ENCODE measurements around the gene C1orf21.

The C1orf21 gene

DNA sequence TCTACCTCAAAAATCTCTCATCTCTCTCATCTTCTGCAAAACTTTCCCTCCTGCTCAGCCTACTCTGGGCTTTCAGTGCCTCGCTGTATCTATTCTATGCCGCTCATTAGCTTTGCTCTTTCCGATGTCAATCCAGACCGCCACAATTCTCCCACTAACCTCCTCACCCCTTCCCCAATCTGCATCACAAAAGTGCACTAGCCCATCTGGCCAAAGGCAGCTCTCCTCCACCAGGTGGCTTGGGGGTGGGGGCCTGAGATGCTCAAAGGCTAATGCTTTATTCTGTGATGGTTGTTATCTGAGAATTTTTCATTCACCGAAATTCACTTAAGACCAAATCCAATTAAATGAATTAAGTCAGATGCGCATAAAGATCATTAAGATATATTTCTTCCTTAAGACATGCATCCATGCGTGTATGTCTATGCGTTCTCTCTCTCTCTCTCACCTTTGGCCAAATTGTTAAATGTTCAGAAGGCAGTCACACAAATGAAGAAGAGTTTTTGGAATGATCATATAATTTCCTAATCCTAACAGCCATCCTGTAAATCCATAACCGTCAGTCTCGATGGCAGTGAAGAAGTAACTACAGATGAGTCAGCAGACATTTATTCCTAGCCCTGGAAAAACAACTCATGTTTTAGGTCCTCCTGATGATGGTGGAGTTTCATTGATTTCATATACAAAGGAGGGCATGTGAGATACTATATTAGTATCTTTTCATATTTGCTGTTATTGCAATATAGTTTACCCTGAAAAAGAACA lies 111.3 kb downstream of the C1orf21 start:
- DNase-seq (no peak), ATAC-seq (replicated peaks) (no peak)
- Mint-ChIP-seq H3K4me1 (ENCODE audit: low read depth in 2 of 2) (peaks cover 7 to 33% of the 10 kb centered on the region in 2 donors), H3K27ac (no peak overlapping the region), H3K4me3 (no peak overlapping the region), H3K27me3 (no peaks in the 10 kb centered on the region), H3K36me3 (ENCODE audit: insufficient read depth) (peaks cover 3% of the 10 kb centered on the region), H3K9me3 (no peaks in the 10 kb centered on the region)

DNA sequence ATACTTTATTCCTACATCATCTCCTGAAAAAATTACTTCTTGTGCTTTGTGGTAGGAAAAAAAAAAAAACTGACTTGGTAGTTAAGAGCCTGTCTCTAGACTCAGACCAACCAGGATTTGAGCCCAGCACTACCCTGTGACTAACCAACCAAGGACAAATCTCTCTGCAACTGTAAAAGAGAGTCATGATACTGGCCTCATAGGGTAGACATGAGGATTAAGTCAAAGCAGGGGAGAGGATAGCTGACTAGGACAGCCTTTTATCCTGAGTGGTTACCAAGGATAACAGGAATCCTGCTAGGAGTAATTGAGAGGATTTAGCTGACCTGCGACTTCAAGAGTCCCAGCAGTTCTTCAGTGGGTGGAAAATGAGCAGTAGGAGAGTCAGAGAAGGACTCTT lies 112.8 kb downstream of the C1orf21 start:
- Mint-ChIP-seq H3K27me3 (no peaks in the 10 kb centered on the region), H3K9me3 (no peaks in the 10 kb centered on the region), H3K36me3 (ENCODE audit: insufficient read depth) (peaks cover 3% of the 10 kb centered on the region), H3K4me1 (ENCODE audit: low read depth in 2 of 2) (peaks cover 1 to 23% of the 10 kb centered on the region in 2 donors), H3K27ac (no peak overlapping the region), H3K4me3 (no peak overlapping the region)
- DNase-seq (no peak), ATAC-seq (replicated peaks) (no peak)

DNA sequence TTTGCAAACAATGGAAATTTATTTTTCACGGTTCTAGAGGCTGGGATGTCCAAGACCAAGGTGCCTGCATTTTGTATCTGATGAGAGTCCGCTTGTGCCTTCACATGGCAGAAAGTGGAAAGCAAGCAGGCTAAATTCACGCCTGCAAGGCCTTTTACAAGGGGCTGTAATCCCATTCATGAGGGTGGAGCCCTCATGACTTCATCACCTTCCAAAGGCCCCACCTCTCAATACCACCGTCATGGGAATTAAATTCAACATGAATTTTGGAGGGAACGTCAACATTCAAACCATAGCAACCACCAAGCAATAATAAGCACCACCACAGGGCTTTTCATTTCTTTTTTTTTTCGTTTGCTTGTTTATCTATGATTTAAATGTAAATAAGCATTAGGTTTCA lies 115.3 kb downstream of the C1orf21 start:
- Mint-ChIP-seq H3K4me3 (no peak overlapping the region), H3K36me3 (ENCODE audit: insufficient read depth) (no peaks in the 10 kb centered on the region), H3K27me3 (no peaks in the 10 kb centered on the region), H3K27ac (no peak overlapping the region), H3K9me3 (no peaks in the 10 kb centered on the region), H3K4me1 (ENCODE audit: low read depth in 2 of 2) (peaks cover 1 to 21% of the 10 kb centered on the region in 2 donors)
- no peak for ATAC-seq (replicated peaks)
- DNase-seq: no peak

DNA sequence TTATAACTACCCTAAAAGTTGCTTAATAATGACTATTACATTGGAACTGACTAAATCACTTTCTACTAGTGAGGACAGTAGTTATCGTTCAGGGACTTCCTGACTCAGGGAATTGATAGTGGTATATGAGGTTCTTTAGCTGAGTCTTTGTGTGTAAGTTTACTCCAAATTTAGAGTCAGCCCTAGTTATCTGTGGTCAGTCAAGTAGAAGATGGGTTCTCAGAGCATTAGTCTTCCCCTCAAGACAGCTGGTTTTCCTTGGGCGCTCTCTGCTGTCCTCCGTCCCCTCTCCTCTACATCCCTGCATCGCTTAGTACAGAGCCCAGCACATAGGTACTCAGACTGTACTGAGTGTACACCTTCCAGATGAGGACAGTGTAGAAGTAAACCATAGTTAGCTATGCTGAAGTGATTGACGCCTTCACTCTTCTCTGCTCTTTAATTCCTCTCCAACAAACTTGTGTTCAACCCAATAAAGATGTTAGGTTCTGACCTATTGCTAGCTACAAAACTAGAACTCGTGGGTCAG lies 116.5 kb downstream of the C1orf21 start:
- H3K9me3 Mint-ChIP-seq: no peaks in the 10 kb centered on the region
- ATAC-seq (replicated peaks): no peak

DNA sequence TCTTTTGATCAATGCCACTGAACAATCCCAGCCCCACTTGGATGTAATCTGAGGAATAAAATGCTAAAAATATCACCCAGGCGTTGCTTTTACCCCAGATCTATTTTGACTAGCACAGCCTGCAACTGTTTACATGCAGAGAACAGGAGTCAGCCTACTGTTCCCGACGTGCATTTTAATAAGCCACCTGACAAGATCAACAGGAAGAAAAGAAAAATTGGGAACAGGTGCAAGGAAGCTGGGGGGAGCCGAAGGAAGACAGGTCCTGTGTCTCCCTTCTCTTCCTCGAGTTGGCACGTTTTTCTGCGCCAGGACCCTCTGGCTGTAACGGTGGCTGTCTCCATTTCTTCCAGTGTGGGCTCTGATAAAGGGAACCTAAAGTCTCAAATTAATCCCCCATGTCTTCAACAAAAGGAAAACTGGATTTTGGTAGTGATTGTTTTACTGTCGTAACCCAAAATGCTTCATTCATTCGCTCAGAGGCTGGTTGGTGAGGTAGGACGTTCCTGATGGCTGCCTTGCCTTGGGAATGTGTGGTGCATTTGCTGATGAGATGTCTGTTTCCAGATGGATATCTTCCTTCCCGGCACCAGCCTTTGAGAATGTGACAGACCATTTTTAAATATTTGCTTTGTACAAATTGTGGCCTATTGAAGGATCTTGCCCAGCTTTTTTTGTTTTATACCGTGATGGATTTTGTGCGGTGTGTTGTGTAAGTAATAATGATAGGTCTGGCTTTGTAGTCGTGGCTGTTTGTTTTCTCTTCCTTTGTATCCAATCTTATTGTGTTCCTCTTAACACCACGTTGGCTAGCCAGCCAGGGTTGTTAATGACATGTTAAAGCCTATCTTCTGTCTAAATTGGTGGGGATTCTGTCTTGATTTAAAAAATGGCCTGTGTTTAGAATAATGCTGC lies 117.5 kb downstream of the C1orf21 start:
- H3K27ac Mint-ChIP-seq: no peak overlapping the region
- H3K4me1 Mint-ChIP-seq (ENCODE audit: low read depth in 2 of 2): peaks cover 1 to 21% of the 10 kb centered on the region in 2 donors
- ATAC-seq (replicated peaks) (no peak), DNase-seq (no peak)
- H3K9me3 Mint-ChIP-seq: no peaks in the 10 kb centered on the region
- H3K27me3 Mint-ChIP-seq: no peaks in the 10 kb centered on the region
- no peak overlapping the region for H3K4me3 Mint-ChIP-seq
- H3K36me3 Mint-ChIP-seq (ENCODE audit: insufficient read depth): no peaks in the 10 kb centered on the region

More for the DNA sequence above, 116.5 kb downstream of the C1orf21 start:
- no peaks in the 10 kb centered on the region for H3K27me3 Mint-ChIP-seq
- H3K4me3 Mint-ChIP-seq: no peak overlapping the region
- DNase-seq: no peak
- H3K27ac Mint-ChIP-seq: no peak overlapping the region
- H3K36me3 Mint-ChIP-seq (ENCODE audit: insufficient read depth): no peaks in the 10 kb centered on the region
- H3K4me1 Mint-ChIP-seq (ENCODE audit: low read depth in 2 of 2): peaks cover 1 to 21% of the 10 kb centered on the region in 2 donors

DNA sequence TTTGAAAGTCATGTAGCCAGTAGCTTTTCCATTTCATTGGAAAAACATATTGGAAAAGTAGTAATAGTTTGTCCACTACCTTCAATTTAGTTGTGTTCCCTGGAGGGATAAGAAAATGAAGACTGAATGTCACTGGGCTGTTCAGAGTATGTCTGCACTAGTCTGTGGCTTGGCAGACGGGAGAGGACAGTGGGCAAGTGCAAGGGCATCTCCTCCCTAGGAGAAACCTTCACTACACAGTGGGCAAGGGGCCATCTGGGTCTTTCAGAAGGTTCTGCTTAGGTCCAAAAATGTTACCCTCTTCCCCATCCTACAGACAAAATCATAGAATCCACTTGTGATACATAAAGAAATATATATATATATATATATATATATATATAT lies 118.1 kb downstream of the C1orf21 start:
- Mint-ChIP-seq H3K36me3 (ENCODE audit: insufficient read depth) (no peaks in the 10 kb centered on the region), H3K4me3 (no peak overlapping the region), H3K9me3 (no peaks in the 10 kb centered on the region), H3K27me3 (no peaks in the 10 kb centered on the region), H3K27ac (no peak overlapping the region), H3K4me1 (ENCODE audit: low read depth in 2 of 2) (peaks cover 1 to 21% of the 10 kb centered on the region in 2 donors)
- ATAC-seq (replicated peaks): no peak
- DNase-seq: no peak

DNA sequence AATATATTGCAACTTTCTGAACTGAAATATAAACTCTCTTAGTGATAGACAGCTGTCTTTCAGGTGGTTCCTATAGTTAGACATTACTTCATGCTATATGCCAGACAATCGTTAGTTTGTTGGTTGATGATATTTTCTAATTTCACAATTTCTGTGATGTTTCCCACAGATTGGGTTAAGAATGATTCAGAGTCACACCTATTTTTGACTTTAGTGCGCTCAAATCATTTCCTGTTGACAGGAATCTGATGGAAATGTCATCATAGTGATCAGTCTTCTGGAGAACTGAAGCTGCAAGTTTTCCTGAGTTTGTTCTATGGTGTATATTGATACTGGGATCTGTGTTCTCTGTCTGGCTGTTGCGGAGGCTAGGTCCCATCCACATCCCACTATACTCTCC lies 119.7 kb downstream of the C1orf21 start:
- ATAC-seq (replicated peaks): no peak

DNA sequence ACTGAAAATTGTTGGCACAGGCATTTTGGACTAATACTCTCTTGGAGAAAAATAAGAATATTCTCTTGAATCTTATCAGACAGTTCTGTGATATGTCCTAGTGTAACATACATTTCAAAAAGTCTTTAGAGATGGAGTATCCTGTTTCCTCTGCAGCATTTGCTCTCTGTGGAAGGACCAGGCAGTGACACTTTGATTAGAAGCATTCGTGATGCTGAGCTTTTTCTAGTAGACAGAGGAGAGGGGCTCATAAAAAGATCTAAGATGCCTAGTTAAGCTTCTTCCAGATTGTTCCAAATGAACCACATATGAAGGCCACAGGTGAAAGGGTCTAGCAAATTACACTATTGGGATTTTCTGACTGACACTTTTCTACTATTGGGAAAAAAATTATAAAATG lies 120.3 kb downstream of the C1orf21 start:
- ATAC-seq (replicated peaks): no peak
- no peaks in the 10 kb centered on the region for H3K9me3 Mint-ChIP-seq
- H3K4me1 Mint-ChIP-seq (ENCODE audit: low read depth in 2 of 2): peaks cover 0 to 5% of the 10 kb centered on the region in 2 donors
- no peak for DNase-seq
- H3K36me3 Mint-ChIP-seq (ENCODE audit: insufficient read depth): no peaks in the 10 kb centered on the region
- no peaks in the 10 kb centered on the region for H3K27me3 Mint-ChIP-seq
- H3K4me3 Mint-ChIP-seq: no peak overlapping the region
- H3K27ac Mint-ChIP-seq: no peak overlapping the region

More for the DNA sequence above, 119.7 kb downstream of the C1orf21 start:
- H3K4me3 Mint-ChIP-seq: no peak overlapping the region
- no peak overlapping the region for H3K27ac Mint-ChIP-seq
- no peaks in the 10 kb centered on the region for H3K36me3 Mint-ChIP-seq (ENCODE audit: insufficient read depth)
- DNase-seq: no peak
- no peaks in the 10 kb centered on the region for H3K27me3 Mint-ChIP-seq
- H3K4me1 Mint-ChIP-seq (ENCODE audit: low read depth in 2 of 2): peaks cover 0 to 8% of the 10 kb centered on the region in 2 donors
- H3K9me3 Mint-ChIP-seq: no peaks in the 10 kb centered on the region

DNA sequence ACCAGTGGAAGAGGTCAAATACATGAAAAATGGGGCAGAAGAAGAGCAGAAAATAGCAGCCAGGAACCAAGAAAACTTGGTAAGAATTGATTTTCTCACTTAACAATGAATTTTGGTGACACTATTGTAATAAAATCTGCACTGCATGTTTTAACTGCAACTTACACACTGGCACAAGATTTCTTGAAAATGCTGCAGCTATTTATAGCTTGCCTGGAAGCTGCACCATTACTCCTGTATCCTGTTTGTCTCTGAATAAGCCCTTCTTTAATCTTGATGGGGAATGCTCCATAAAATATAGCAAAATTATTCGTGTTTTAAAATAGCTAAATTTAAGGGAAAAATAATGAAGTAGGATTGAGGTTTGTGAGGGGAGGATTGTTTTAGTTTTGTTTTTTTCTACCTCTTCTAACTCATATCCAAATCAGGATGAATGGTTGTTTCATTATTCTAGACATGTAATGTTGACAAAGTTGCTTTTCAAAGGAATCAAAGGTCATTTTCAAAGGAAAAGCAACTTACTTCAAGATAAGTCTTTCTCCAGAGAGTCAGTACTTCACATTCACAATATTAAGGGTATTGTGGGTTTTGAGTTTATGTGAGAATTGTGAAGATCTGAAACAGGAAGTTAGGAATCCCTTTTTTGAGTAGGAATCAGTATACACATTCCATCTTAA lies 120.9 kb downstream of the C1orf21 start:
- ATAC-seq (replicated peaks) (no peak), DNase-seq (no peak)
- Mint-ChIP-seq H3K27ac (peak overlapping the region in 1 of 2 donors; percentile 7), H3K27me3 (no peaks in the 10 kb centered on the region), H3K4me3 (no peak overlapping the region), H3K4me1 (ENCODE audit: low read depth in 2 of 2) (peaks cover 0 to 5% of the 10 kb centered on the region in 2 donors), H3K9me3 (no peaks in the 10 kb centered on the region), H3K36me3 (ENCODE audit: insufficient read depth) (no peaks in the 10 kb centered on the region)

DNA sequence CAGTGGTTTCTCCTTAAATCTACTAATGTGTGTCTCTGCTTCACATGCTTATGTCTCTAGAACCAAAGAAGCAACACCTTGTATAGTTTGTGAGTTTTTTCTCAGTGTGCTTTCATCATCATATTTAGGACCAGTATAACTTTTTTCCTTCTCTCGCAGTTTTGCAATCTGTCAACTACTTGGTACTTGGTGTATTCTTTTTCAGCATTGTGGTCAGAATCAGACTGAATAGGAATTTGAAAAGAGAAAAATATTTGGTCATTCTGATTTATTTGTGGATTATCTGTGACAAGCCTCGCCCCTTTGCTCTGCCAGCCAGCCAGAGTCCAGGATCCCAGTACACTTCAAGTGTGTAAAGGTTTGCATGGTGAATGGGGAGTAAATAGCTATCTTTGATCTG lies 122.3 kb downstream of the C1orf21 start:
- H3K4me3 Mint-ChIP-seq: no peak overlapping the region
- no peaks in the 10 kb centered on the region for H3K27me3 Mint-ChIP-seq
- no peaks in the 10 kb centered on the region for H3K36me3 Mint-ChIP-seq (ENCODE audit: insufficient read depth)
- H3K9me3 Mint-ChIP-seq: no peaks in the 10 kb centered on the region
- H3K4me1 Mint-ChIP-seq (ENCODE audit: low read depth in 2 of 2): peaks cover 0 to 5% of the 10 kb centered on the region in 2 donors
- H3K27ac Mint-ChIP-seq: no peak overlapping the region
- no peak for ATAC-seq (replicated peaks)
- no peak for DNase-seq

DNA sequence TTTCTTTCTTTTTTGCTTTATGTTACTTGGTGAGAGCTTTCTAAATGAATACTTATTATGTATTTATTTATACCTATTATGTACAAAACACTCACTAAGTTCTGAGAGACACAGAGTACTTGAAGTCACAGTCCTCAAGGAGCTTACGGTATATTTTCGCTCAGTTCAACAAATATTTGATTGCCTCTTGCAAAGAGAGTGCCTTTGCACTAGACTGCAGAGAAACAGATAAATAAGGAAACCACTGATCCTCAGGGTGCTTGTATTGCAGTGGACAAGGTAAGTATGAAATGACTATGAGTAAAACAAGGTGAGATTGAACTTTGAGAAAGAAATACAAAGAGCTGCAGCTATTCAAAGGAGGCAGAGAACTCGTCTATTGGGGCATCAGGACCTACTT lies 123.3 kb downstream of the C1orf21 start:
- no peaks in the 10 kb centered on the region for H3K36me3 Mint-ChIP-seq (ENCODE audit: insufficient read depth)

DNA sequence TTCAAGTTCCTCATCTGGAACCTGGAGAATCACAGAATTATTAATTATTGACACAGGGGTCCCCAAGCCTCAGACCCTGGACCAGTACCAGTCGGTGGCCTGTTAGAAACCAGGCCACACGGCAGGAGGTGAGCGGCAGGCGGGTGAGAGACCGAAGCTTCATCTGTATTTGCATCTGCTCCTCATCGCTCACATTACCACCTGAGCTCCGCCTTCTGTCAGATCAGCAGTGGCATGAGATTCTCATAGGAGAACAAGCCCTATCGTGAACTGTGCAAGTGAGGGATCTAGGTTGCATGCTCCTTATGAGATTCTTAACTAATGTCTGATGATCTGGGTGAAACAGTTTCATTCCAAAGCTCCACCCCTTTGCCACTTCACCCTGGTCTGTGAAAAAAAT lies 125.9 kb downstream of the C1orf21 start:
- H3K27ac Mint-ChIP-seq: no peak overlapping the region

More for the DNA sequence above, 123.3 kb downstream of the C1orf21 start:
- DNase-seq (no peak), ATAC-seq (replicated peaks) (no peak)
- no peak overlapping the region for H3K27ac Mint-ChIP-seq
- no peak overlapping the region for H3K4me3 Mint-ChIP-seq
- no peaks in the 10 kb centered on the region for H3K9me3 Mint-ChIP-seq
- no peaks in the 10 kb centered on the region for H3K27me3 Mint-ChIP-seq
- no peaks in the 10 kb centered on the region for H3K4me1 Mint-ChIP-seq (ENCODE audit: low read depth in 2 of 2)

DNA sequence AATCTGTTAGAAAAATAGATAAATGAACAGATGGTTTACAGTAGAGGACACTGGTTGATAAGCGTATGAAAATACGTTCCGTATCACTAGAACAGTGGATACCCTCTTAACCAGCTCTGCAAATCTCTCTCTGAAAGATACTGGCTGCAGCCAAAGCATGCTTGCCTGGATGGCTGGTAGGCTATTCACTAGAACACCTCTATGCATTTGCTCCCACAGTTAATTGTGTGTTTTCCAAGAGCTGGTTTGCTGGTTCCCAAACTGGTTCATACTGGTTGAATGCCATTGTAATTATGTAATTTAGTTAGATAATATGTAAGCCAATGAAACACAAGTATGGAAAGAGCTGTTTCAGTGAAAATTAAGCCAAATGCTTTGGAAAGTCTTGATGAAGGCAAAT lies 126.6 kb downstream of the C1orf21 start:
- DNase-seq: no peak
- peaks cover 0 to 2% of the 10 kb centered on the region in 2 donors for H3K4me1 Mint-ChIP-seq (ENCODE audit: low read depth in 2 of 2)
- no peaks in the 10 kb centered on the region for H3K27me3 Mint-ChIP-seq
- no peak overlapping the region for H3K4me3 Mint-ChIP-seq
- no peak overlapping the region for H3K27ac Mint-ChIP-seq
- H3K9me3 Mint-ChIP-seq: no peaks in the 10 kb centered on the region
- no peaks in the 10 kb centered on the region for H3K36me3 Mint-ChIP-seq (ENCODE audit: insufficient read depth)
- ATAC-seq (replicated peaks): no peak

More for the DNA sequence above, 125.9 kb downstream of the C1orf21 start:
- Mint-ChIP-seq H3K27me3 (no peaks in the 10 kb centered on the region), H3K4me3 (no peak overlapping the region), H3K4me1 (ENCODE audit: low read depth in 2 of 2) (peaks cover 0 to 2% of the 10 kb centered on the region in 2 donors), H3K36me3 (ENCODE audit: insufficient read depth) (no peaks in the 10 kb centered on the region), H3K9me3 (no peaks in the 10 kb centered on the region)
- DNase-seq (no peak), ATAC-seq (replicated peaks) (no peak)

Data from effector memory CD8-positive, alpha-beta T cell (primary cell).